ENCODE measurements around the gene NUCB1.

NUCB1 gene

DNA sequence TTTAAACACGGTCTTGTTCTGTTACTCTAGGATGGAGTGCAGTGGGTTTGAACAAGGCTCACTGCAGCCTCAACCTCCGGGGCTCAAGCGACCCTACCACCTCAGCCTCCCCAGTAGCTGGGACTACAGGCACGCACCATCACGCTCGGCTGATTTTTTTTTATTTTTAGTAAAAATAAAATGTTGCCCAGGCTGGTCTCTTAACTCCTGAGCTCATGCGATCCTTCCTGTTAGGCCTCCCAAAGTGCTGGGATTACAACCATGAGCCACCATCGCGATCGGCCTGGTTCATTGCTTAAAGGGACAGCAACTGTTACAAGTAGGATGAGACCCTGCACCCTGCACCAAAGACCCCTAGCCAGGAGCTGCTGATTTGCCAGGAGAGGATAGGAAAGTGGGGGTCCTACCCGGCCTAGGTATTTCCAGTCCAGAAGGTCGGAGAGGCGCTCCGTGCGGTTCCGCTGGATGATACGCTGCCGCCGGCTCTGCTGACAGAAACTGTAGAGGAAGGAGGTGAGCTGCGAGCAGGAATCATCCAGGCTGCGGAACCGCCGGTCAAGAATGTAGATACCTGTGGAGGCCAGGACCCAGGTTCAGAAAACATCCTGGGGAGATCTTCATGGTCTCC, 70.1 kb downstream of the NUCB1 start:
- no peak overlapping the region for H3K27ac ChIP-seq
- no peak for TF ChIP-seq CTCF (conservative IDR thresholded peaks at IDR 0.05)

- peak; percentile 94 for TF ChIP-seq CTCF (conservative IDR thresholded peaks at IDR 0.05)
- no peak overlapping the region for H3K27ac ChIP-seq
Measured at GRCh38 chr19:48970923-48971395, 70.8 kb downstream of the NUCB1 start.

Data from VCaP (cell line).